Spinal cord (tissue), 10 donors: ENCODE data around the gene CHD1L. TPM values are rescaled to one million over a fixed set of nuclear protein-coding genes. Genes with fewer than 3 reads are reported as not detected.

ENCODE experiments used
- DNase-seq, 6 donors: peaks; one replicate each; pipeline versions ENCODE4 v3.0.0 to v3.0.0-alpha.2; 2013 to 2015; ENCODE audit warnings: low spot score in 6 of 6, low read depth in 4 of 6
- H3K27ac ChIP-seq: one replicate; pipeline ENCODE4 v1.5.1; 2013; ENCODE audit warnings: low read depth, low read length, control low read depth
- H3K27me3 ChIP-seq: one replicate; pipeline ENCODE4 v1.6.1; 2013; ENCODE audit warnings: low read length; ENCODE audit not compliant: control insufficient read depth, insufficient read depth
- H3K36me3 ChIP-seq: one replicate; pipeline ENCODE4 v1.6.1; 2013; ENCODE audit warnings: low read length; ENCODE audit not compliant: control insufficient read depth, insufficient read depth
- H3K4me1 ChIP-seq: one replicate; pipeline ENCODE4 v1.6.1; 2013; ENCODE audit warnings: low read length; ENCODE audit not compliant: control insufficient read depth, insufficient read depth
- H3K4me3 ChIP-seq: one replicate; pipeline ENCODE4 v1.5.1; 2013; ENCODE audit warnings: low read depth, low read length, control low read depth
- H3K9me3 ChIP-seq: one replicate; pipeline ENCODE4 v1.6.1; 2013; ENCODE audit warnings: low read length; ENCODE audit not compliant: control insufficient read depth, insufficient read depth
- WGBS: methylation state at CpG from one replicate; pipeline ENCODE4 v1.1.5; 2013; ENCODE audit warnings: missing lambda C conversion rate; ENCODE audit not compliant: insufficient coverage; 5-methylcytosine and 5-hydroxymethylcytosine counted together
- polyA plus RNA-seq, 2 donors: library from polyadenylated mRNA; unstranded; fragments of 120-200 nt; gene quantifications; one replicate each; pipeline ENCODE4 v1.2.1, GENCODE V29; 2013; ENCODE audit not compliant: insufficient read length in 2 of 2
- total RNA-seq, 2 donors: library from RNA; depleted of rRNA in 1 of 2; stranded (reverse); fragments of 120-200 nt in 1 of 2; fragments of >200 nt in 1 of 2; gene quantifications; one replicate each; pipeline versions ENCODE4 v1.2.3 to v1.2.4, GENCODE V29; 2013 to 2014
- donor health status: healthy.

Gene CHD1L
- total and polyA plus RNA-seq, 4 donors, result 31.9 to 41.9 (median 37.8) TPM

GRCh38 chr1:147337040-147337630 lies 94.7 kb downstream of the CHD1L start:
- Histone ChIP-seq H3K36me3 (no peaks in the 10 kb centered on the region), H3K27ac (no peak overlapping the region), H3K4me1 (no peaks in the 10 kb centered on the region), H3K9me3 (no peaks in the 10 kb centered on the region), H3K27me3 (no peaks in the 10 kb centered on the region), H3K4me3 (no peak overlapping the region)
- WGBS, result 0% methylated on average over 3 of the region's 4 CpGs
- DNase-seq, result peak; percentile 69 to 97 (median 76)

DNA sequence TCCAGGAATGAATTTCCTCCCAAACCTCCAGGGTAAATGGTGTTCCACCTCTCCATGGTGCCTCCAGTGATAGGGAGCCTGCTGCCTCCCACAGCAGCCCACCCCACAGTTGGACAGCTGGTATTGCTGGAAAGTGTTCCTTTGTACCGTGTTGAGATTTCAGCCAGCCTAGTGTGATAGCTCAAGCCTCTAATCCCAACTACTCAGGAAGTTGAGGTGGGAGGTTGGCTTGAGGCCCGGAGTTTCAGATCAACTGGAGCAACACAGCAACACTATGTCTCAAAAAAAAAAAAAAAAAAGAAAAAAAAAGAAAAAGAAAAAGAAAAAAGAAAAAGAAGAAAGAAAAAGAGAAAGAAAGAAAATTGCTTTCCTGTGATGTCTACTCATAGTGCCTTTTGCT lies 96.1 kb downstream of the CHD1L start:
- no peaks in the 10 kb centered on the region for H3K36me3 ChIP-seq
- no peaks in the 10 kb centered on the region for H3K27me3 ChIP-seq
- H3K27ac ChIP-seq, result no peak overlapping the region
- WGBS, result no CpG with 5 or more reads among the region's 2 CpGs
- no peaks in the 10 kb centered on the region for H3K4me1 ChIP-seq
- DNase-seq, result no peak
- no peaks in the 10 kb centered on the region for H3K9me3 ChIP-seq
- H3K4me3 ChIP-seq, result no peak overlapping the region

DNA sequence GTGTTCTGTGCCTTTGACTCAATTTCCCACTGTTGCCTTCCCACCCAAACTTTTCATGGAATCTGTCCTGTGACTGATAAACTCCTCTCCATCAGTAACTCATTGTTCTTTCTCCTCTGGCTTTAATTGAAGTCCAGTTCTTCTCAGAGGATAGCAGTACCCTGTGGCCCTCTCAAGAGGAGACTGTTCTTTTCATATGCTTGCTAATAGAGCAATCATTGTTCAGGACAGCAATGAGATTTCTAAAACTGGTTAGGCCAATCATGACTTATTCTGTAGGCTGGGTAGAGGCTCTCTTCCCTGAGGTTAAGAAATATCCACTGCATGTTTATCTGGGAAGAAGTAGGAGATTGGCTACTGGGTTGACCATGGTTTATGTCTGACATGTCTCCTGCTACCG lies 98.8 kb downstream of the CHD1L start:
- no peak overlapping the region for H3K4me3 ChIP-seq
- no peaks in the 10 kb centered on the region for H3K4me1 ChIP-seq
- no peaks in the 10 kb centered on the region for H3K27me3 ChIP-seq
- no peaks in the 10 kb centered on the region for H3K9me3 ChIP-seq
- no peaks in the 10 kb centered on the region for H3K36me3 ChIP-seq
- no peak overlapping the region for H3K27ac ChIP-seq
- no peak for DNase-seq
- 100% methylated on average over 1 of the region's 1 CpG for WGBS

Other genes with a start within 250 kb of the CHD1L start
- gene PRKAB2, start 70.2 kb upstream of the CHD1L start, total RNA-seq, result 10 to 100 TPM; 22.8 to 33.9 TPM
- gene PRKAB2, start 70.2 kb upstream of the CHD1L start, polyA plus RNA-seq, result 10 to 100 TPM; 30.2 to 33.1 TPM
- gene FMO5, start 17.3 kb upstream of the CHD1L start, total RNA-seq, result 1 to 10 TPM; 2.5 to 3.1 TPM
- 1 to 10 TPM; 4.7 to 5.0 TPM for gene FMO5, start 17.3 kb upstream of the CHD1L start, polyA plus RNA-seq